ENCODE data around the gene S100A5. TPM values are rescaled to one million over a fixed set of nuclear protein-coding genes. Genes with fewer than 3 reads are reported as not detected.

Gene S100A5
- total and polyA plus RNA-seq, 9 of the 15 experiments (the other 6 are each of a cell fraction or from before 2014, with no cell fraction given), result 0.56 to 1.4 (median 0.64) TPM; not detected in 5

DNA sequence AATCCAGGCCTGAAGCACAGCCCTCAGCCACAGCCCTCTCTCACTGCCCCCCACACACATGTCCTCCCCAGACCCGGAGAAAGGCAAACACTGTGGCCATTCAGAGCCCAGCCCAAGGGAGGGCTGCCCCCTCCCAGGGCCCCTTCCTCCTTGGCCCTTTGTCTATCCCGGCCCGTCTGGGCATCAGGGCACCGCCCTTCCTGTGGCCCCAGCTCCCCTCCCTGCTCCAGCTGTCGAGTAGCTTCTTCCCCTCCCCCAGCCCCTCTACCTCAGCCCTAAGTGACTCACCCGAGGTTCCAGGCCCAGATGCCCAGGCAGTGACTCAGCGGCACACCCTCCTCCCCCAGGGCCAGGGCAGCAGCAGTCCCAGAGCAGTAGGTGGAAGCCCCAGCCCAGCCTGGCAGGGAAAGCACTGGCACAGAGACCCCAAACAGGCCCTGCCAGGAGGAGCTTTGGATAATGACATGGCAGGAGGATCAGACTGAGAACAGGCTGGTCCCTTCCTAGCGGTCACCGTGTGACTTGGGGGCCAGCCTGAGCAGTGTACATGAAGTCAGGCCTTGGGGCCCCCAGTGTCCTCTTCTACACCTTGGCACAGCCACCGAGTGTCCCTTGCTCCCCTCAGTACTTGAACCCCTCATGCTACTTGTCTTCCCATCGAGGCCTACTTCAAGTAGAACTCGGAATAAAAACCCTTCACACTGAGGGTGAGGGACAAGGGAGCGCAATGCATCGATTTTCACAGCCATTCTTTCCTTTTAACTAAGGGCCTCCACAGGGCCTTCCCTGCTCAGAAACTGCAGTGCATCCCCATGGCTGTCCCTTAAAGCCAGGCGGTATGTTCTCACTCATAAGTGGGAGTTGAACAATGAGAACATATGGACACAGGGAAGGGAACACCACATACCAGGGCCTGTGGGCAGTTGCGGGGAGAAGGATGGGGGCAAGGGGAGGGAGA is 26.0 kb upstream of the S100A5 start (continued):
- TF ChIP-seq ZNF239 (CRISPR knock-in tag; IDR thresholded peaks at IDR 0.05) (no peak), ZNF586 (CRISPR knock-in tag; conservative IDR thresholded peaks at IDR 0.05) (no peak), ELF1 (tag; IDR thresholded peaks at IDR 0.05) (no peak), DDX20 (tag; IDR thresholded peaks at IDR 0.05; ENCODE audit: low read depth) (no peak), EZH2 (IDR thresholded peaks at IDR 0.05; ENCODE audit: borderline replicate concordance, low read depth, low read length) (no peak), EHMT2 (IDR thresholded peaks at IDR 0.05) (no peak), SMAD2 (IDR thresholded peaks at IDR 0.05; ENCODE audit: low read depth, low read length) (no peak), NR2C1 (IDR thresholded peaks at IDR 0.05) (no peak), NR2C1 (tag; IDR thresholded peaks at IDR 0.05) (peak; percentile 48; the same call in 1 of the 2 replicates), HMGN3 (IDR thresholded peaks at IDR 0.05; ENCODE audit: borderline replicate concordance, extremely low read depth, insufficient read length, low read depth, low read length) (peak; percentile 79), CCNT2 (IDR thresholded peaks at IDR 0.05; ENCODE audit: borderline replicate concordance, extremely low read depth, insufficient read length, low read depth, low read length) (peak; percentile 75), RAD21 (CRISPR knock-in tag; conservative IDR thresholded peaks at IDR 0.05 in 1 of 2, IDR thresholded peaks at IDR 0.05 in 1 of 2) (no peak), NR4A1 (CRISPR knock-in tag; IDR thresholded peaks at IDR 0.05) (no peak), NR4A1 (tag; IDR thresholded peaks at IDR 0.05) (peak; percentile 82), EP400 (IDR thresholded peaks at IDR 0.05) (peak; percentile 76), FOXK1 (CRISPR knock-in tag; IDR thresholded peaks at IDR 0.05; ENCODE audit: borderline replicate concordance) (no peak)
- TF ChIP-seq, protein P1, sequence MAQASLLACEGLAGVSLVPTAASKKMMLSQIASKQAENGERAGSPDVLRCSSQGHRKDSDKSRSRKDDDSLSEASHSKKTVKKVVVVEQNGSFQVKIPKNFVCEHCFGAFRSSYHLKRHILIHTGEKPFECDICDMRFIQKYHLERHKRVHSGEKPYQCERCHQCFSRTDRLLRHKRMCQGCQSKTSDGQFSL (CRISPR knock-in tag; IDR thresholded peaks at IDR 0.05), result no peak
- TF ChIP-seq, protein P1 (tag; IDR thresholded peaks at IDR 0.05), result no peak
- TF ChIP-seq, protein P2, sequence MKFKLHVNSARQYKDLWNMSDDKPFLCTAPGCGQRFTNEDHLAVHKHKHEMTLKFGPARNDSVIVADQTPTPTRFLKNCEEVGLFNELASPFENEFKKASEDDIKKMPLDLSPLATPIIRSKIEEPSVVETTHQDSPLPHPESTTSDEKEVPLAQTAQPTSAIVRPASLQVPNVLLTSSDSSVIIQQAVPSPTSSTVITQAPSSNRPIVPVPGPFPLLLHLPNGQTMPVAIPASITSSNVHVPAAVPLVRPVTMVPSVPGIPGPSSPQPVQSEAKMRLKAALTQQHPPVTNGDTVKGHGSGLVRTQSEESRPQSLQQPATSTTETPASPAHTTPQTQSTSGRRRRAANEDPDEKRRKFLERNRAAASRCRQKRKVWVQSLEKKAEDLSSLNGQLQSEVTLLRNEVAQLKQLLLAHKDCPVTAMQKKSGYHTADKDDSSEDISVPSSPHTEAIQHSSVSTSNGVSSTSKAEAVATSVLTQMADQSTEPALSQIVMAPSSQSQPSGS (CRISPR knock-in tag; IDR thresholded peaks at IDR 0.05), result no peak
- TF ChIP-seq, protein P3, sequence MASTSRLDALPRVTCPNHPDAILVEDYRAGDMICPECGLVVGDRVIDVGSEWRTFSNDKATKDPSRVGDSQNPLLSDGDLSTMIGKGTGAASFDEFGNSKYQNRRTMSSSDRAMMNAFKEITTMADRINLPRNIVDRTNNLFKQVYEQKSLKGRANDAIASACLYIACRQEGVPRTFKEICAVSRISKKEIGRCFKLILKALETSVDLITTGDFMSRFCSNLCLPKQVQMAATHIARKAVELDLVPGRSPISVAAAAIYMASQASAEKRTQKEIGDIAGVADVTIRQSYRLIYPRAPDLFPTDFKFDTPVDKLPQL (IDR thresholded peaks at IDR 0.05; ENCODE audit: extremely low read depth, insufficient read length), result no peak
- TF ChIP-seq, protein P4, sequence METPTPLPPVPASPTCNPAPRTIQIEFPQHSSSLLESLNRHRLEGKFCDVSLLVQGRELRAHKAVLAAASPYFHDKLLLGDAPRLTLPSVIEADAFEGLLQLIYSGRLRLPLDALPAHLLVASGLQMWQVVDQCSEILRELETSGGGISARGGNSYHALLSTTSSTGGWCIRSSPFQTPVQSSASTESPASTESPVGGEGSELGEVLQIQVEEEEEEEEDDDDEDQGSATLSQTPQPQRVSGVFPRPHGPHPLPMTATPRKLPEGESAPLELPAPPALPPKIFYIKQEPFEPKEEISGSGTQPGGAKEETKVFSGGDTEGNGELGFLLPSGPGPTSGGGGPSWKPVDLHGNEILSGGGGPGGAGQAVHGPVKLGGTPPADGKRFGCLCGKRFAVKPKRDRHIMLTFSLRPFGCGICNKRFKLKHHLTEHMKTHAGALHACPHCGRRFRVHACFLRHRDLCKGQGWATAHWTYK (CRISPR knock-in tag; IDR thresholded peaks at IDR 0.05), result peak; percentile 44
- TF ChIP-seq, protein P5, sequence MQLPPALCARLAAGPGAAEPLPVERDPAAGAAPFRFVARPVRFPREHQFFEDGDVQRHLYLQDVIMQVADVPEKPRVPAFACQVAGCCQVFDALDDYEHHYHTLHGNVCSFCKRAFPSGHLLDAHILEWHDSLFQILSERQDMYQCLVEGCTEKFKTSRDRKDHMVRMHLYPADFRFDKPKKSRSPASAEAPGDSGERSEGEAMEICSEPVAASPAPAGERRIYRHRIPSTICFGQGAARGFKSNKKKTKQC (CRISPR knock-in tag; IDR thresholded peaks at IDR 0.05), result no peak

Data from K562 (cell line).